GM19023 (cell line): ENCODE results near the gene P2RX6.
"Not testable (repeated sequence)": the region's sequence is repeated elsewhere in the genome, so short reads cannot be mapped to it uniquely, and the experiment has no call there.

ENCODE experiments used
- ATAC-seq: cut with Tn5 transposase; IDR thresholded peaks from one replicate; pipeline ENCODE4 v1.9.1; 2021; ENCODE audit warnings: mild to moderate bottlenecking, moderate library complexity; ENCODE audit not compliant: unreplicated experiment

P2RX6 gene

GRCh38 chr22:21014726-21015465, at the start of gene P2RX6:
P2RX6 (plus strand) TSS chr22:21015165; CDS start chr22:21015175, 10 bp downstream.
- no peak for ATAC-seq

- no peak for ATAC-seq
Measured at GRCh38 chr22:20965888-20966855, 48.8 kb upstream of the P2RX6 start.

GRCh38 chr22:20966883-20967696, 47.9 kb upstream of the P2RX6 start, which contains the start of gene AIFM3:
AIFM3 (plus strand) TSS chr22:20967255; CDS start chr22:20967945, 690 bp downstream.
- ATAC-seq: no peak

- ATAC-seq: no peak
Measured at GRCh38 chr22:20967697-20968211, 47.2 kb upstream of the P2RX6 start.

- ATAC-seq: no peak
Measured at GRCh38 chr22:20968281-20968977, 46.5 kb upstream of the P2RX6 start.

GRCh38 chr22:20970939-20971657, 43.9 kb upstream of the P2RX6 start:
- ATAC-seq: no peak

GRCh38 chr22:20972014-20972694, 42.8 kb upstream of the P2RX6 start:
- not testable (repeated sequence) for ATAC-seq

GRCh38 chr22:20972933-20973577, 41.9 kb upstream of the P2RX6 start:
- no peak for ATAC-seq

GRCh38 chr22:20973634-20974286, 41.2 kb upstream of the P2RX6 start:
- ATAC-seq: no peak

- no peak for ATAC-seq
Measured at GRCh38 chr22:20974336-20974955, 40.5 kb upstream of the P2RX6 start.

GRCh38 chr22:20975541-20976290, 39.2 kb upstream of the P2RX6 start:
- no peak for ATAC-seq

GRCh38 chr22:20976291-20976877, 38.6 kb upstream of the P2RX6 start:
- ATAC-seq: no peak

- no peak for ATAC-seq
Measured at GRCh38 chr22:20977019-20977418, 37.9 kb upstream of the P2RX6 start.

GRCh38 chr22:20977516-20978170, 37.3 kb upstream of the P2RX6 start:
- ATAC-seq: no peak

- no peak for ATAC-seq
Measured at GRCh38 chr22:20978419-20978818, 36.5 kb upstream of the P2RX6 start.
